ENCODE results near the gene SSTR1. TPM values are rescaled to one million over a fixed set of nuclear protein-coding genes. Genes with fewer than 3 reads are reported as not detected.

SSTR1 gene
- total RNA-seq, 1 donor from 2014 or later = not detected

DNA sequence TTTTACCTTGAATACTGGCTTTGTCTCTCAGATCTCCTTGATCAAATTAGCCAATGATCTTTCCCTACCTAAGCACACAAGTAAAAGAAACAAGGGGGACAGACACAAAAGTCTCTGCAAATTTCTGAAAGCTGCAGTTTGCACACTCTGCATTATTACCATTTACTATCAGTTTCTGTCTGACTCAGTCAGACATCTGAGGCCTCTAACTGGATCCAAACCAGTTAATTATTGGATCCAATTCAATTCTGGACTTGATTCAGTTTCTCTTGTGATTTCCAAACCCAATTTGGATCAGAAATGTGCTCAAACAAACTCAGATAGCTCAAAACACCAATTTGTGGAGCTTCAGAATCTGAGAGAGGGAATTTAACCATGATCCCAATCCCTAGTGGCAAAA, 16.6 kb downstream of the SSTR1 start:
- Mint-ChIP-seq H3K27ac (no peak overlapping the region), H3K27me3 (ENCODE audit: low read depth) (no peaks in the 10 kb centered on the region), H3K4me1 (ENCODE audit: low read depth) (no peaks in the 10 kb centered on the region), H3K4me3 (ENCODE audit: low read depth) (no peak overlapping the region), H3K9me3 (no peaks in the 10 kb centered on the region), H3K36me3 (ENCODE audit: low read depth) (no peaks in the 10 kb centered on the region)
- DNase-seq (ENCODE audit: low spot score) = no peak
- intact Hi-C loops (cut with micrococcal nuclease) = no loop called here

DNA sequence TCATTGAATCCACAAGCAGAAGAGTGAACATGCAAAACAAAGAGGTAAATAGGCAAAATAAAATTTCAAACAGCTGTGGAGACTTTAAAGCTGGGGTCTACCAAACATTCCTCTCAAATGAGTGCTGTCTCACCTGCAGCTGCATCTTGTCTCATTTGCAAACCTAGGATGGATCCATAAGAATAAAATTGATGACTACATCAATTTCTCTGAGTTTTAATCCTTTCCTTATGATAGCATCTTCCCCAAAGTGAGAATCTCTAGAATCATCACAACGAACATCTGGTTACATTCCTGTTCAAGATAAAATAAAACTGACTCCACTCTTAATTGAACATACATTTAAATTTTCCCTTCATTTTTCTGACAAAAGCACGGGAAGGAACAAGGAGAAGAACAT, 18.2 kb downstream of the SSTR1 start:
- no peak overlapping the region for H3K27ac Mint-ChIP-seq
- intact Hi-C loops (cut with micrococcal nuclease) = no loop called here
- no peak overlapping the region for H3K4me3 Mint-ChIP-seq (ENCODE audit: low read depth)
- H3K36me3 Mint-ChIP-seq (ENCODE audit: low read depth) = no peaks in the 10 kb centered on the region
- H3K27me3 Mint-ChIP-seq (ENCODE audit: low read depth) = no peaks in the 10 kb centered on the region
- H3K4me1 Mint-ChIP-seq (ENCODE audit: low read depth) = no peaks in the 10 kb centered on the region
- no peak for DNase-seq (ENCODE audit: low spot score)
- H3K9me3 Mint-ChIP-seq = no peaks in the 10 kb centered on the region

DNA sequence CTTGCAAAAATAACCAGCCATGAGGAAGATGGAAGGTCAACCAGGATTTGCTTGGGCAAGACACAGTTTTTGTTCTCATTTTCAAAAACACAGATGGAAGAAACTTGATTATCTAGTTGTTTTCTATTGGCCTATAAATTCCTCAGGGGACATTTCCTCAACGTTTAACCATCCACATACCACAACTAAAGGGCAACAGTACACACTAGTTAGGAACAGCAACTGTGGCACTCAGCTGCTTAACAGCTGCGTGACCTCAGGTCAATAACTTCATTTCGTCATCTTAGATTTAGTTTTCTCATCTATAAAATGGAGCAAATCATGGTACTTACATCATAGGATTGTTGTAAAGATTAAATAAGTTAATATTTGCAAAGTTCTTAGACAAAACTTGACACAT, 18.7 kb downstream of the SSTR1 start:
- Mint-ChIP-seq H3K4me1 (ENCODE audit: low read depth) (no peaks in the 10 kb centered on the region), H3K36me3 (ENCODE audit: low read depth) (no peaks in the 10 kb centered on the region), H3K9me3 (no peaks in the 10 kb centered on the region), H3K27ac (no peak overlapping the region), H3K27me3 (ENCODE audit: low read depth) (no peaks in the 10 kb centered on the region), H3K4me3 (ENCODE audit: low read depth) (no peak overlapping the region)
- no peak for DNase-seq (ENCODE audit: low spot score)
- intact Hi-C loops (cut with micrococcal nuclease) = no loop called here

DNA sequence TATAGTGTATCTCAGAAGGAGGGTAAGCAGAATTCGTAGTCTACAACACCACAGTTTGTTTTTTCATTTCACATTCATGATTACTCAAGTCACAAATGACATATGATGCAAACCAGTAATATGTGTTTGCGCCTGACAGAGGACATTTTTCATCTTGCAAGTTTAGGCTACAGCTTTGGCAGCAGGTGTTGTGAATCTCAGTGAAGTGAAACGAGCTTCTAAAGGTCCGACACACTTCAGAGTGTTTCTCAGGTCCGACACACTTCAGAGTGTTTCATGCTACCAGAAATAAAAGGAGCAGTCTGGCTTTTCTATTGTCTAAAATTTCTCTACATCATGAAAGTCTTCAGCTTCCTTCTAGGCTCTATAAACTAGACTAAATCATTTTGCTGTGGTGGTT, 25.5 kb downstream of the SSTR1 start:
- DNase-seq (ENCODE audit: low spot score) = no peak

DNA sequence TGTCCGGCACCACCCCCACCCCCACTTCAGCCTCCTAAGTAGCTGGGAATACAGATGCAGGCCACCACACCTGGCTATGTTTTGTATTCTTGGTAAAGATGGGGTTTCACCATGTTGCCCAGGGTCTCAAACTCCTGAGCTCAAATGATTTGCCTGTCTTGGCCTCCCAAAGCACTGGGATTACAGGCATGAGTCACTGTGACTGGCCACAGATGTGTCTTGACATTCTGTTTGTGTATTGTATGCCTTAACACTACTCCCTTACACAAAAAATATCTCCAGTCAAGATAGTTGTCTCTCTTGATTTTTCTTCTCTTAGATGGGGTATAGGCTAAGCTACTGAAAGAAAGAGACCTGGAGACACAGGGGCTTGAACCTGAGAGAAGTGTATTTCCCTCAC, 30.6 kb downstream of the SSTR1 start:
- intact Hi-C loops (cut with micrococcal nuclease) = no loop called here

More for the DNA sequence above, 25.5 kb downstream of the SSTR1 start:
- no peaks in the 10 kb centered on the region for H3K36me3 Mint-ChIP-seq (ENCODE audit: low read depth)
- H3K9me3 Mint-ChIP-seq = no peaks in the 10 kb centered on the region
- no peak overlapping the region for H3K27ac Mint-ChIP-seq
- peaks cover 2% of the 10 kb centered on the region for H3K27me3 Mint-ChIP-seq (ENCODE audit: low read depth)
- intact Hi-C loops (cut with micrococcal nuclease) = no loop called here
- no peak overlapping the region for H3K4me3 Mint-ChIP-seq (ENCODE audit: low read depth)
- no peaks in the 10 kb centered on the region for H3K4me1 Mint-ChIP-seq (ENCODE audit: low read depth)

GRCh38 chr14:38238878-38239277, 31.2 kb downstream of the SSTR1 start:
- no peak for DNase-seq (ENCODE audit: low spot score)
- H3K9me3 Mint-ChIP-seq = no peaks in the 10 kb centered on the region

More for the DNA sequence above, 30.6 kb downstream of the SSTR1 start:
- H3K27ac Mint-ChIP-seq = no peak overlapping the region
- H3K27me3 Mint-ChIP-seq (ENCODE audit: low read depth) = peaks cover 2% of the 10 kb centered on the region
- no peaks in the 10 kb centered on the region for H3K9me3 Mint-ChIP-seq
- no peak overlapping the region for H3K4me3 Mint-ChIP-seq (ENCODE audit: low read depth)
- H3K4me1 Mint-ChIP-seq (ENCODE audit: low read depth) = no peaks in the 10 kb centered on the region
- H3K36me3 Mint-ChIP-seq (ENCODE audit: low read depth) = no peaks in the 10 kb centered on the region
- no peak for DNase-seq (ENCODE audit: low spot score)

GRCh38 chr14:38243696-38244240, 36.1 kb downstream of the SSTR1 start:
- Mint-ChIP-seq H3K27me3 (ENCODE audit: low read depth) (no peaks in the 10 kb centered on the region), H3K27ac (no peak overlapping the region), H3K4me1 (ENCODE audit: low read depth) (no peaks in the 10 kb centered on the region), H3K36me3 (ENCODE audit: low read depth) (no peaks in the 10 kb centered on the region), H3K9me3 (no peaks in the 10 kb centered on the region), H3K4me3 (ENCODE audit: low read depth) (no peak overlapping the region)
- intact Hi-C loops (cut with micrococcal nuclease) = no loop called here
- DNase-seq (ENCODE audit: low spot score) = no peak

More at GRCh38 chr14:38238878-38239277, 31.2 kb downstream of the SSTR1 start:
- Mint-ChIP-seq H3K4me1 (ENCODE audit: low read depth) (no peaks in the 10 kb centered on the region), H3K36me3 (ENCODE audit: low read depth) (no peaks in the 10 kb centered on the region), H3K27ac (no peak overlapping the region), H3K4me3 (ENCODE audit: low read depth) (no peak overlapping the region), H3K27me3 (ENCODE audit: low read depth) (peaks cover 2% of the 10 kb centered on the region)
- intact Hi-C loops (cut with micrococcal nuclease) = no loop called here

DNA sequence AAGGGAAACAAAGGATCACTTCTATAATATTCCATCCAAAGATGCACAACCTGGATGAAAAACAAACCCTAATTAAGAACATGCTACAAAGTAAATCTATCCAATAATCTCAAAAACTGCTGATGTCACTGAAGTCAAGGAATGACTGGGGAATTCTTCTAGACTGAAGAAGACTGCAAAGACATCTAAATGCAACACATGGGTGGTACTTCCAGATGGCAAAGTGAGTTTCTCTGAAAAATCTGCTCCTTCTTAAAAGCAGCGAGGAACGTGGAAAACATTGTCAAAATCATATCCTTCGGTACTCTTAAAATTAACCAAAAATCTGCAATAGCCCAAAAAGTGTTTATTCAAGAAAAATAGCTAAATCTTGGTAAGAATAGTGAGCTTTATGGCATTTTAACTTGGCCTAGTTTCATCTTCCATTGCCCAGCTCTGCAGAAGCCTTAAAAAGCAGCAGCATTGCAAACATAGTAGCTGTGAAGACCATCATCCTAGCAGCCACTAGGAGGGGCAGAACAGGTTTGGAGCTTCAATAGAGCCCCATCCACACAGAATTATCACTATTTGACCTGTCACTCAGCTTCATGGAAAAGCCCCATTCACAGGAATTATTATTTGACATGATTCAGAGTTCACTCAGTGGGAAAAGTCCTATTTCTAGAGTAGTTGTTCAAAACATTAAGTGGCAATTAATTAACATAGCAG, 40.8 kb downstream of the SSTR1 start:
- Mint-ChIP-seq H3K36me3 (ENCODE audit: low read depth) (no peaks in the 10 kb centered on the region), H3K4me3 (ENCODE audit: low read depth) (no peak overlapping the region), H3K27me3 (ENCODE audit: low read depth) (peaks cover 6% of the 10 kb centered on the region), H3K27ac (no peak overlapping the region), H3K4me1 (ENCODE audit: low read depth) (no peaks in the 10 kb centered on the region), H3K9me3 (no peaks in the 10 kb centered on the region)
- no peak for DNase-seq (ENCODE audit: low spot score)
- intact Hi-C loops (cut with micrococcal nuclease) = no loop called here

DNA sequence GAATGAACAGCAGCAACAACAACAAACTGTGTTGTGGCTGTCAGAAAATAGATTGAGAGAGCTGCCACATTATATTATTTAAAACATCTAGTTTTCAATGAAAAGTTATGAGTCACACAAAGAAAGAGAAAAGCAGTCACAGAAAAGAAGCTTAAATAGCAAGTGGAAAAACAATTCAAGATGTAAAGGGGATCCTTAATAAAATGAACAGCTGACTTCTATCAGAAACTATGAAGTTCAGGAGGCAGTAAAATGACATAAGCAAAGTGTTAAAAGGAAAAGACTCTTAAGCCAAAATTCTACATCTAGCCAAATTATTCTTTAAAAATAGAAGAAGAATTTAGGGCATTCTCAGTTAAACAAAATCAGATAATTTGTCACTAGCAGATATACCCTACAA, 42.6 kb downstream of the SSTR1 start:
- Mint-ChIP-seq H3K27ac (no peak overlapping the region), H3K4me3 (ENCODE audit: low read depth) (no peak overlapping the region), H3K9me3 (no peaks in the 10 kb centered on the region), H3K27me3 (ENCODE audit: low read depth) (peaks cover 17% of the 10 kb centered on the region), H3K4me1 (ENCODE audit: low read depth) (no peaks in the 10 kb centered on the region), H3K36me3 (ENCODE audit: low read depth) (no peaks in the 10 kb centered on the region)
- intact Hi-C loops (cut with micrococcal nuclease) = no loop called here
- no peak for DNase-seq (ENCODE audit: low spot score)

GRCh38 chr14:38252066-38252710, 44.5 kb downstream of the SSTR1 start:
- no peak overlapping the region for H3K4me3 Mint-ChIP-seq (ENCODE audit: low read depth)
- no peak overlapping the region for H3K27ac Mint-ChIP-seq
- H3K4me1 Mint-ChIP-seq (ENCODE audit: low read depth) = peaks cover 6% of the 10 kb centered on the region
- H3K9me3 Mint-ChIP-seq = no peaks in the 10 kb centered on the region
- peaks cover 28% of the 10 kb centered on the region for H3K27me3 Mint-ChIP-seq (ENCODE audit: low read depth)
- intact Hi-C loops (cut with micrococcal nuclease) = no loop called here
- no peak for DNase-seq (ENCODE audit: low spot score)
- no peaks in the 10 kb centered on the region for H3K36me3 Mint-ChIP-seq (ENCODE audit: low read depth)

DNA sequence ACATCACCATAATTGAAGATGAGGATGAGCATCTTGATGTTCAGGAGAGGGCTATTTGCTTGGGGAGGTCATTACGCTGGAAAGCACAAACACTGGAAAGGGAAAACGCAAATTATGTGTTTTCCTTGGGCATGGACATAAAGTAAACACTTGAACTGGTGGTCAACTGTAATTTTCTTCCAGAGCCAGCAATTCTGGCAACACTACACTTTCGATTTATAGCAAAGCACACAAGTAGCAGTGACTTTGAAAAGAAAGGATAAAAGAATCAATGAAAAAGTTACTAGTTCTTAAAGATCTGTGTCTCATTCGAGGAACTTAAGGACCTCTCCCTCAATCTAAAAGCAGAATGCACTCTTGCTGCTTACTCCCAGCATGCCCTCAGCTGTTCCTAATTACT, 46.0 kb downstream of the SSTR1 start:
- Mint-ChIP-seq H3K4me3 (ENCODE audit: low read depth) (no peak overlapping the region), H3K4me1 (ENCODE audit: low read depth) (peaks cover 6% of the 10 kb centered on the region), H3K36me3 (ENCODE audit: low read depth) (no peaks in the 10 kb centered on the region), H3K9me3 (no peaks in the 10 kb centered on the region), H3K27ac (no peak overlapping the region), H3K27me3 (ENCODE audit: low read depth) (peaks cover 34% of the 10 kb centered on the region)
- intact Hi-C loops (cut with micrococcal nuclease) = no loop called here
- no peak for DNase-seq (ENCODE audit: low spot score)

DNA sequence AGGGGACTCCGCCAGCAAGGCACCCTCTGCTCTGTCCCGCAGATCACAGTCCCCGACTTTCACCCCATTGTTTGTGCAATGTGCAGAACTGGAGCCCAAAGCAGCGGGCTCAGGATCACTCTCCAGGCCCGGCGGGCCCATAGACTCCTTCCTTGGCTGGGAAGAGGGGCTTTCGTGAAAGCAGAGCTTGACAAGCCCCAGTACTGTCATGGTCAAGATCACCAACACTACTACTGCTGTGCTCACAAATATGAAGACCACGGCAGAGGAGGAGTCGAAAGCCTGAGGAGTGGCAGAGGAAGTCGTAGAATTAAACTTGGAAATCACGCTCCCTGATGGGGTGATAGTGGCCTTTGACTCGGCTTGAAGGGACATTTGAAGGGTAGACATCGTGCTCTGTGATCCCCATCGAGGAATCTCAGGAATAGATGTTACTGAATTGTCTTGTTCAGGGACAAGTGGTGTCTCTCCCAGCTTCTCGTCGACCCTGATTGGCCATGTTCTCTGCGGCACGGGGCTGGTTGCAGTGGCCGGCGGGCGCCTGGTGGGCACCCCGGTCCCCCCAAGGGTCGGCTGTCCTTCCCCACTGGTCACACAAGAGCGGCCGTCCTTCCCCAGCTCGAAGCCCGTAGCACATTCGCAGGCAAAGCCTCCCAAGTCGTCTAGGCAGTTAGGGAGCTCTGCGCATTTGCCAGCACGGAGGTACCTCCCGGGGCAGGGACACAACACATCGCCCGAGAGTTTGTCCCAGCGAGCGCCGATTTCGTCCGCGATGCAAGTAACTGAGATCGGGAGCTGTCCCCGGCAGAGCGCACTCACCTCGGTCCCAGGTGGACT, 47.1 kb downstream of the SSTR1 start:
- H3K27ac Mint-ChIP-seq = no peak overlapping the region
- DNase-seq (ENCODE audit: low spot score) = peak; percentile 7
- peaks cover 34% of the 10 kb centered on the region for H3K27me3 Mint-ChIP-seq (ENCODE audit: low read depth)
- H3K9me3 Mint-ChIP-seq = no peaks in the 10 kb centered on the region
- intact Hi-C loops (cut with micrococcal nuclease) = no loop called here
- peaks cover 6% of the 10 kb centered on the region for H3K4me1 Mint-ChIP-seq (ENCODE audit: low read depth)
- no peak overlapping the region for H3K4me3 Mint-ChIP-seq (ENCODE audit: low read depth)
- no peaks in the 10 kb centered on the region for H3K36me3 Mint-ChIP-seq (ENCODE audit: low read depth)

- intact Hi-C loops (cut with micrococcal nuclease) = no loop called here
- Mint-ChIP-seq H3K4me1 (ENCODE audit: low read depth) (peaks cover 6% of the 10 kb centered on the region), H3K36me3 (ENCODE audit: low read depth) (no peaks in the 10 kb centered on the region), H3K4me3 (ENCODE audit: low read depth) (no peak overlapping the region), H3K9me3 (no peaks in the 10 kb centered on the region), H3K27me3 (ENCODE audit: low read depth) (peaks cover 34% of the 10 kb centered on the region), H3K27ac (no peak overlapping the region)
- peak; percentile 8 for DNase-seq (ENCODE audit: low spot score)
Observed at GRCh38 chr14:38255408-38255672, 47.6 kb downstream of the SSTR1 start.
